HG03571 (cell line): ENCODE data around the gene HSPB6.

Experiments used
- ATAC-seq: cut with Tn5 transposase; IDR thresholded peaks from one replicate; pipeline ENCODE4 v1.9.1; 2021; ENCODE audit not compliant: unreplicated experiment

HSPB6 gene

GRCh38 chr19:35746531-35746930 lies 10.3 kb downstream of the HSPB6 start:
- no peak for ATAC-seq

DNA sequence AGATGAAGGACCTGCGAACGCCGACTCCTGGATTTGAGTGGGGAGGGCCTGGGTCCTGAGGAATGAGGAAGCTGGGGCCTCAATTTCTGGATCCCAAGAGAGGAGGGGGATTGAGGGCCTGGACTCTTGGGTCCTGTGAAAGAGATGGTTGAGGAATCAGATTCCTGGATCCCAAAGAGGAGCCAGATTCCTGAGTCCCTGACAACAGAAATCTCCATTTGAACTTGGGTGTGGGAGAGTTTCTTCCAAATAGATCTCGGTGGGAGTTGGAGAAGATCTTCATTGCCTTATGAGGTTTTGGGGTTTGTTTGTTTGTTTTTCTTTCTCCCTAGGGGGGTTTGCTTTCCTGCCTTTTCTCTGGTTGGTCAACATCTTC lies 10.8 kb downstream of the HSPB6 start:
- ATAC-seq: no peak

DNA sequence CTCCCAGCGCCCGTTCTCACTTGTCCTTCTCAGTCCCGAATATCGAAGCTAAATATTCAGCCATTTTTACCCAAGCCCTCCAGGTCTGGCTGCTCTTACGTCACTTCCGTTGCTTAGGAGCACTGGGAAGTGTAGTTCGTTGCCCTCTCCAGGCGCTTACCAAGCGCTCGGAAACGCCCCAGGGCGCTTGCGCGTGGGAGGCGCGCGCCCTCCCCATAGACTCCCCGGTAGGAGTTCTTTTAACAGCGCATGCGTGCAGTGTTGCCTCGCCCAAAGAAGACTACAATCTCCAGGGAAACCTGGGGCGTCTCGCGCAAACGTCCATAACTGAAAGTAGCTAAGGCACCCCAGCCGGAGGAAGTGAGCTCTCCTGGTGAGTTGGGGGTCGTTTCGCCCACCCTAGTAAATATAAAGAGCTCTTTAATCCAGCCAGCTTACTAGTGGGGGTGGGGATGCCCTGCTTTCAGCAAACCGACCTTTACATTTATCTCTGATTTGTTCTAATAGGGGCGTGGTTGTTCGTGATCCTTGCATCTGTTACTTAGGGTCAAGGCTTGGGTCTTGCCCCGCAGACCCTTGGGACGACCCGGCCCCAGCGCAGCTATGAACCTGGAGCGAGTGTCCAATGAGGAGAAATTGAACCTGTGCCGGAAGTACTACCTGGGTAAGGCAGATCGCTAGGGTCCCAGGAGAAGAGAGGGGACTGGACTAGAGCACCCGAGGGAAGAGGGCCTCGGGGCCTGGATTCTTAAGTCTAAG lies 11.3 kb downstream of the HSPB6 start, which contains the start of the genes PSENEN and U2AF1L4:
Gene PSENEN, plus strand, starts transcription at position 324 of the 759 bp plus-strand sequence. Its CDS starts 280 bp downstream, at position 604.
Gene U2AF1L4, minus strand, starts transcription at position 91 of the 759 bp plus-strand sequence. Its CDS starts 27 bp downstream, at position 64.
- ATAC-seq: peak; percentile 34

- ATAC-seq: no peak
Observed at GRCh38 chr19:35744430-35745327, 12.2 kb downstream of the HSPB6 start.

GRCh38 chr19:35743640-35744429 lies 13.0 kb downstream of the HSPB6 start:
- ATAC-seq: no peak

DNA sequence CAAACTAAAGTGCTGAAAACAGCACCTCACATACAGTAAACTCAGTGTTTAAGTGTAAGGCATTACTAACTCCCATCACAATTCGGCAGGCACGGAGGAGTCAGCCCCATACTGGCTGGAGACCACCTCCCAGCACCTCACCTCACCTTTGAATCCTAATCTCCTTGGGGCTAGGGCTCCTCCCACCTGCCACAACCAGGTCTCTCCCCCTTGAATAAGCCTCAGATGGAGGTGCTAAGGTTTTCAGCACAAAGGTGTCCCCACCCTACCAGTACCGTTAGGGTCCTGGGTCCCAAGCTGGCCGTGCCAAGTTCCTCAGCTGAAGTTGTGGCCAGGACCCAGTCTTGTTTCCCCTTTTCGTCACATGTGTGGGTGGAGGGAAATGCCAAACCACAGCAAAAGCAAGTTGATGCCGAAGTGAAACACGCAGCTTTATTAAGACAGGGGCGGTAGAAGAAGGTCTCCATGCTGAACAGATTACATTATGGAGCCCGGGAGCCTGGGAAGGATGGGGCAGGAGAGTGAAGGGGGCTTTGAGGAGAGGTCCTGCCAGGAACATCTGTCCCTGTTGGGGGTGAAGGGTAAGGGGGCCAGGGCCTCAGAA lies 14.6 kb downstream of the HSPB6 start, which contains the start of gene IGFLR1:
Gene IGFLR1, minus strand, starts transcription at position 332 of the 604 bp plus-strand sequence. CDS start 1,272 bp downstream, outside the sequence.
- ATAC-seq: no peak

DNA sequence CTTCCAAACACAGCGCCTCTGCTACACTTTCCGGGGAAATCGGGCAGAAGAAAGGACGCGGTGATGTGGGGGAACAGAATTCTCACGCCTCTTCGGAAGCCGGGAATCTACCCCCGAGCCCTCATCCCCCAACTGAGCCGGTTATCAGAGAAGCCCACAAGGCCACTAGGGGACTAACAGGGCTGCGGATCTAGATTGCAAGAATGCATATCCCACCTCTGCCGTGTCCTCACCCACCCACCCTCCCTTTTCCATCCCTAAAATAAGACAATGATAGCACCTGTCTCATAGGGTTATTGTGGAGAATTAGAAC lies 15.7 kb downstream of the HSPB6 start:
- ATAC-seq: no peak

DNA sequence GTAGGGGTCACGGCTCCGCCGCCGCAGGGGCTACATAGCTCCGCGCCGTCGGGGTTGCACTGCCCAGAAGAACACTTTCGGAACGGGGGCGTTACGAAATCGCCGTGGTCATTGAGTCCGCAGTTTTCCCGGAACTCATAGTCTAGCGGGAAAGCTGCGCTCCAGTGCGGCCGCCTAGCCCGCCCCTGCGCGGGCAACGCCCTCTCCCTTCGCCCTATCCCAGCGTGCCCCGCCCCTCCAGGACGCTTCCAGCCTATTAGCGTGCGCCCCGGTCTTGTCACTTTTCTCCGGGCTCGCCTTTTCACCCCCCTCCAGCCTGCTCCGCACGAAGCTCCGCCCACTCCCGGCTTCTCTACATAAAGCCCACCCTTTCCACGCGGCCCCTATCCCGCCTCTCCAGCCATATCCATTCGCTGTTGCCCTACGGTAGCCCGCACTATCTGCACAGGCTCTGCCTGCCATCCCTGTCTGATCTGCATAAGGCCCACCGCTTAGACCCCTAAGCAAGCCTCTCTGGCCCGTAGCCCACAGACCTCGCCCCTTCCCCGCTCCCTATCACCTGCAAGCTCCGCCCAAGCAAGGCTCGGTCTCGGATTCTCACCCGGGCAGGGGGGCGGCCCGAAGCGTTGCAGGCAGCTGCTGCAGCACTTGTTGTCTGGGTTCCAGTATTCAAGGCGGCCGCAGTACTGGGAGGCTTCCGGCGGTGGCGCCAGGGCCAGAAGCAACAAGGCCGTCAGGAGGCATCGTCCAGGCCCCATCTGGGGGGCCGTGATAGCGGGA lies 16.2 kb downstream of the HSPB6 start:
- ATAC-seq: peak; percentile 53

- ATAC-seq: peak; percentile 10
Observed at GRCh38 chr19:35740108-35740422, 16.8 kb downstream of the HSPB6 start.

DNA sequence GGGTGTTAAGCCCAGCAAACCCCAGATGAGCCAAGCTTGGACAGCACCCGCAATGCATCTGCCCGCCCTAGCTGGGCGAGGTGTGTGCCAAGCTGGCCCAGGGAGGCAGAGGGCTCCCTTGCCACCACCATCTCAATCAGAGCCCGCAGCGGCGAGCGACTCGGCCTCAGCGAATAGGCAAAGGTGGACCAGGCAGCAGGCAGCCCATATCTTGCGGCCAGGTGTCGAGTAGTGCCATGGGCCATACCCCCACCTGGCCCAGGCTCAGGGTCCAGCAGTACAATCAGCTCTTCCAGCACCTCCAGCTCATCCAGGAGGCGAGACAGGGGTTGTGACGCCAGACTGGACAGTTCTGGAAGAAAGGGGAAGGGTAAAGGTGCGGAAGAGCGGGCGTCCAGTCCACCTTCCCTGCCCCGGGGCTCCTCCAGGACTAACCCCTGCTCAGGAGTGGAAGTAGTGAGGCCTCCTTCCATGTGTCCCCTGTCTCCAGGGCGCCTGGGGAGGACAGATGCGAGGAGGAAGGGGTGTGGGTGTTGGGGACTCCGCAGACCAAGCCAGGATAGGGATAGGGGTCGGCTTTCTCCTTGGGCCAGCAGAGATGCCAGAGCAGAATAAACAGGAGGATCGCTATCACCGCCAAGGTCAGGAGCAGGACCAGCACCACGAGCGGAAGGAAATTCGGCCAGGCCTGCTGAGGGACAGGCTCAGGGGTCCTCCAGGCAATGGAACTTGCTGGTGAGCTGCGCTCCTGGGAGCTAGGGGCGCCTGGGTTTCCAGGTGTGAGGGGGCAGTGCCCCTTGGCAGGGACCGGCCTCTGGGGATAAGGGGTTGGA lies 17.3 kb downstream of the HSPB6 start:
- no peak for ATAC-seq

GRCh38 chr19:35738887-35739229 lies 18.0 kb downstream of the HSPB6 start:
- ATAC-seq: no peak

GRCh38 chr19:35738021-35738886 lies 18.6 kb downstream of the HSPB6 start:
- no peak for ATAC-seq

DNA sequence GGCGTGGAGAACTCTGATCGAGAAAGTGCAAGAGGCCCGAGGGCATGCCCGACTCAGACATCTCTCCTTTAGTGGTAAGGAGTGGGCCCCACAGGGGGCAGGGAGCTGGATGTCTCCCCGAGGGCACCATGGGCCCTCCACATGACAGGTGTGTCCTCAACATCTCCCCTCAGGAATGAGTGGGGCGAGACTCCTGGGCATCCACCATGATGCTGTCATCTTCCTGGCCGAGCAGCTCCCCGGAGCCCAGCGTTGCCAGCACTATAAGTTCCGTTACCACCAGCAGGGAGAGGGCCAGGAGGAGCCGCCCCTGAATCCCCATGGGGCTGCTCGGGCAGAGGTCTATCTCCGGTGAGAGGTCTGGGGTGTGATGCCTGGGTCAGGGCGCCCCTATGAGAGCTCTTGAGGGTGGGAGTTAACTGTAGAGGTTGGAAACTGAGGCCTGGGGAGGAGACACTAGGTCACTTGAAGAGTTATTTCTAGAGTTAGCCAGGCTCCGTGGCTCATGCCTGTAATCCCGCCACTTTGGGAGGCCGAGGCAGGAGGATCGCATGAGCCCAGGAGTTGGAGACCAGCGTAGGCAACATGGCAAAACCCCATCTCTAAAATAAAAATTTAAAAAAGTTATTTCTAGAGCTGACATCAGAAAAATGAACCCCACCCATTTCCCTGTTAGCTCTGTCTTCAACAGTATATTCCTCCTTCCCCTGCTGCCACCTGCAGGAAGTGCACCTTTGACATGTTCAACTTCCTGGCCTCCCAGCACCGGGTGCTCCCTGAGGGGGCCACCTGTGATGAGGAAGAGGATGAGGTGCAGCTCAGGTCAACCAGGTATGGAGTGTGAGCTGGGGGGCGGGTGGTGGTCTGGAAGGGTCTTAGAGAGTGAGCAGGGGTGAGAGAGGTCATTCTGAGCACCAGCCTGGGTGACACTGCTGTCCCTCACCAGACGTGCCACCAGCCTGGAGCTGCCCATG lies 19.6 kb downstream of the HSPB6 start:
- ATAC-seq: no peak

DNA sequence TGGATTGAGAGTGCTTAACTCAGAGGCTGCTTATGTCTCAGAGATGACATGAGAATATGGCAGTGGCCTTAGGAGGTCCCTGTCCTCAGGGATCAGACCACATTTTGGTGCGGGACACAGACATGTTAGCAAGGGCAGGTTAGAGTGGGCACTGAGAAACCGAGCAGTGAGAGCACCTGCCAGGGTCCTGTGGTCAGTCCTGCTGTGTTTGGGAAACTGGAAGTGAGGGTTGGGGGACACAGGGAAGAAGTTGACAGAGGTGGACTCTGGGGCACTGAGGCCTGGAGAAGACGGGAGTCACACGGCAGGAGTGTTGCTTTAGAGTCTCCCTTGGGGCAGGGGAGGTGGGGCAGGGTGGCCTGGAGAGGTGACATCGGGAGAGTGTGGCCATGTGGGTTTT lies 21.9 kb downstream of the HSPB6 start:
- no peak for ATAC-seq

- no peak for ATAC-seq
Observed at GRCh38 chr19:35734273-35734672, 22.6 kb downstream of the HSPB6 start.

GRCh38 chr19:35733180-35734125 lies 23.4 kb downstream of the HSPB6 start:
- ATAC-seq: no peak
